ENCODE data around the gene STK10. TPM values are rescaled to one million over a fixed set of nuclear protein-coding genes. Genes with fewer than 3 reads are reported as not detected.

STK10 gene
- total and polyA plus RNA-seq, 9 of the 15 experiments (the other 6 are each of a cell fraction or from before 2014, with no cell fraction given) = 0.30 to 6.7 (median 2.4) TPM

- TF ChIP-seq ZKSCAN1 (IDR thresholded peaks at IDR 0.05; ENCODE audit: low read depth, low read length) = no peak
- TF ChIP-seq HMG20A (CRISPR knock-in tag; conservative IDR thresholded peaks at IDR 0.05) = no peak
- TF ChIP-seq CREM (IDR thresholded peaks at IDR 0.05; ENCODE audit: low read depth) = peak; percentile 73
- TF ChIP-seq ARHGAP35 (IDR thresholded peaks at IDR 0.05; ENCODE audit: partially characterized antibody) = no peak
- TF ChIP-seq ELK1 (CRISPR knock-in tag; IDR thresholded peaks at IDR 0.05) = no peak
- no peak for TF ChIP-seq ZNF778 (CRISPR knock-in tag; IDR thresholded peaks at IDR 0.05)
- TF ChIP-seq GABPB1 (CRISPR knock-in tag; IDR thresholded peaks at IDR 0.05) = peak; percentile 99
- TF ChIP-seq ZNF511 (CRISPR knock-in tag; IDR thresholded peaks at IDR 0.05) = peak; percentile 34; the same call in 1 of the 2 replicates
- no peak for TF ChIP-seq TRIM25 (IDR thresholded peaks at IDR 0.05; ENCODE audit: borderline replicate concordance)
- TF ChIP-seq TAF9B (IDR thresholded peaks at IDR 0.05; ENCODE audit: partially characterized antibody) = peak; percentile 61
- TF ChIP-seq USF2 (CRISPR knock-in tag; IDR thresholded peaks at IDR 0.05) = no peak
- TF ChIP-seq STAG1 (CRISPR knock-in tag; IDR thresholded peaks at IDR 0.05; ENCODE audit: borderline replicate concordance) = no peak
- no peak for TF ChIP-seq ZMIZ1 (IDR thresholded peaks at IDR 0.05; ENCODE audit: low read depth in 2 of 2, low read length in 2 of 2)
Measured at GRCh38 chr5:172006321-172007174, 181.5 kb downstream of the STK10 start, which contains the start of gene FBXW11 (continued).
